Measurements from ENCODE around the gene CCDC61. TPM values are rescaled to one million over a fixed set of nuclear protein-coding genes. Genes with fewer than 3 reads are reported as not detected.

Gene CCDC61
- total RNA-seq, 1 experiment from 2014 or later: 6.3 TPM

GRCh38 chr19:46021531-46022041 lies 26.3 kb downstream of the CCDC61 start:
- no peak for DNase-seq
- POLR2A ChIA-PET (ENCODE audit: unreplicated experiment): no interaction called here
- no TSS peak for BruUV-seq (replicated peaks)
- no peak overlapping the region for H3K4me3 ChIP-seq (ENCODE audit: low read length)
- H3K27ac ChIP-seq (ENCODE audit: low read length): no peak overlapping the region
- intact Hi-C loops (cut with micrococcal nuclease): no loop called here
- H3K79me2 ChIP-seq (ENCODE audit: low read length): no peaks in the 10 kb centered on the region
- no peaks in the 10 kb centered on the region for H3K27me3 ChIP-seq (ENCODE audit: low read length)
- no peaks in the 10 kb centered on the region for H3K4me1 ChIP-seq (ENCODE audit: insufficient read depth, low read length)
- H2AFZ ChIP-seq (ENCODE audit: low read length): no peak overlapping the region
- ATAC-seq: no peak
- no peaks in the 10 kb centered on the region for H3K36me3 ChIP-seq (ENCODE audit: low read depth, low read length)
- H3K4me2 ChIP-seq (ENCODE audit: low read length): no peak overlapping the region
- H3K9ac ChIP-seq (ENCODE audit: low read length): no peak overlapping the region
- TF ChIP-seq CTCF (conservative IDR thresholded peaks at IDR 0.05; ENCODE audit: low read depth, low read length) (no peak), EZH2 (IDR thresholded peaks at IDR 0.05; ENCODE audit: low read length, unreplicated experiment) (no peak), EZH2phosphoT487 (IDR thresholded peaks at IDR 0.05; ENCODE audit: borderline replicate concordance, low read length) (no peak)
- no peaks in the 10 kb centered on the region for H3K9me3 ChIP-seq (ENCODE audit: low read length)
- H3F3A ChIP-seq (ENCODE audit: low read length, unreplicated experiment): no peaks in the 10 kb centered on the region
- CTCF ChIA-PET: no interaction called here
- no peaks in the 10 kb centered on the region for H4K20me1 ChIP-seq (ENCODE audit: low read length)
- H3K9me2 ChIP-seq (replicated peaks; ENCODE audit: low read length): no peaks in the 10 kb centered on the region

GRCh38 chr19:46022061-46022430 lies 26.8 kb downstream of the CCDC61 start:
- Histone ChIP-seq H3K27ac (ENCODE audit: low read length) (no peak overlapping the region), H3K79me2 (ENCODE audit: low read length) (no peaks in the 10 kb centered on the region), H3K4me1 (ENCODE audit: insufficient read depth, low read length) (no peaks in the 10 kb centered on the region), H3K27me3 (ENCODE audit: low read length) (no peaks in the 10 kb centered on the region), H3K4me3 (ENCODE audit: low read length) (no peak overlapping the region), H3K9ac (ENCODE audit: low read length) (no peak overlapping the region), H3K36me3 (ENCODE audit: low read depth, low read length) (no peaks in the 10 kb centered on the region), H3K9me3 (ENCODE audit: low read length) (no peaks in the 10 kb centered on the region), H4K20me1 (ENCODE audit: low read length) (no peaks in the 10 kb centered on the region), H3F3A (ENCODE audit: low read length, unreplicated experiment) (no peaks in the 10 kb centered on the region), H3K4me2 (ENCODE audit: low read length) (no peak overlapping the region), H2AFZ (ENCODE audit: low read length) (no peak overlapping the region), H3K9me2 (replicated peaks; ENCODE audit: low read length) (no peaks in the 10 kb centered on the region)
- ChIA-PET CTCF (no interaction called here), POLR2A (ENCODE audit: unreplicated experiment) (no interaction called here)
- BruUV-seq (replicated peaks): no TSS peak
- intact Hi-C loops (cut with micrococcal nuclease): no loop called here
- TF ChIP-seq EZH2 (IDR thresholded peaks at IDR 0.05; ENCODE audit: low read length, unreplicated experiment) (no peak), CTCF (conservative IDR thresholded peaks at IDR 0.05; ENCODE audit: low read depth, low read length) (no peak), EZH2phosphoT487 (IDR thresholded peaks at IDR 0.05; ENCODE audit: borderline replicate concordance, low read length) (no peak)
- ATAC-seq: no peak
- no peak for DNase-seq

- ChIA-PET CTCF (no interaction called here), POLR2A (ENCODE audit: unreplicated experiment) (no interaction called here)
- DNase-seq (no peak), ATAC-seq (no peak)
- Histone ChIP-seq H3K4me3 (ENCODE audit: low read length) (no peak within 1 kb of the TSS), H3K9me3 (ENCODE audit: low read length) (no peaks in the 10 kb centered on the region), H3K4me2 (ENCODE audit: low read length) (no peak within 1 kb of the TSS), H3K79me2 (ENCODE audit: low read length) (no peaks in the 10 kb centered on the region), H2AFZ (ENCODE audit: low read length) (no peak within 1 kb of the TSS), H3K9ac (ENCODE audit: low read length) (no peak within 1 kb of the TSS), H3K27me3 (ENCODE audit: low read length) (no peaks in the 10 kb centered on the region), H4K20me1 (ENCODE audit: low read length) (no peaks in the 10 kb centered on the region), H3F3A (ENCODE audit: low read length, unreplicated experiment) (no peaks in the 10 kb centered on the region), H3K27ac (ENCODE audit: low read length) (no peak within 1 kb of the TSS), H3K9me2 (replicated peaks; ENCODE audit: low read length) (no peaks in the 10 kb centered on the region), H3K4me1 (ENCODE audit: insufficient read depth, low read length) (no peaks in the 10 kb centered on the region), H3K36me3 (ENCODE audit: low read depth, low read length) (no peaks in the 10 kb centered on the region)
- intact Hi-C loops (cut with micrococcal nuclease): no loop called here
- no peak for TF ChIP-seq EZH2phosphoT487 (IDR thresholded peaks at IDR 0.05; ENCODE audit: borderline replicate concordance, low read length)
- BruUV-seq (replicated peaks): no TSS peak
Observed at GRCh38 chr19:46022431-46023310, 27.4 kb downstream of the CCDC61 start, which contains the start of gene PGLYRP1. Gene PGLYRP1 (minus strand): TSS chr19:46023053. CDS start chr19:46023021, 32 bp downstream.

Measured in PC-3 (cell line).